K562 (cell line): Measurements from ENCODE around the gene RNF121. TPM values are rescaled to one million over a fixed set of nuclear protein-coding genes. Genes with fewer than 3 reads are reported as not detected.
A peak's percentile ranks its signal among the peaks of the same experiment; 100 is the strongest.

Experiments used
- ATAC-seq: fragments of 200-7000 bp; cut with Tn5 transposase; 3 replicates; pipeline ENCODE4 v1.9.1; 2020; ENCODE audit warnings: moderate library complexity
- BruUV-seq: library from RNA; stranded (reverse); fragments of 400-500 nt; replicated peaks from 2 replicates; lab custom pipeline; 2021; lab: Mats Ljungman, UMichigan
- CTCF ChIA-PET: fragments of 300-600 bp; formaldehyde crosslinking; extraction: SDS; loops from one replicate; lab custom pipeline; 2021; ENCODE audit warnings: low intra/inter-chr PET ratio; lab: Yijun Ruan, JAX
- POLR2A ChIA-PET: fragments of 300-600, 350-650 bp; sonication (Branson Sonifier 250); formaldehyde crosslinking; extraction: SDS; loops from one replicate; lab custom pipeline; 2021; ENCODE audit warnings: antibody characterized with exemption, inconsistent platforms; lab: Yijun Ruan, JAX
- DNase-seq, 4 experiments: peaks; one replicate each; pipeline versions ENCODE4 v3.0.0 to v3.0.0-alpha.2; 2011 to 2018; ENCODE audit warnings: low spot score in 3 of 4, mixed read lengths in 3 of 4; ENCODE audit errors: extremely low read depth in 1 of 4
- FAIRE-seq: peaks from 2 replicates; lab custom pipeline; 2011; peaks lifted over from hg19 to GRCh38; lab: Jason Lieb, UNC
- H2AFZ ChIP-seq: 2 replicates; pipeline ENCODE4 v1.6.0; 2011; ENCODE audit warnings: low read depth, low read length, control low read depth, inconsistent platforms
- H3K27ac ChIP-seq: fragments of 200-600 bp; 3 replicates; pipeline ENCODE4 v1.8.0; 2011; ENCODE audit warnings: low read depth, mild to moderate bottlenecking, control low read depth, inconsistent platforms, low read length, moderate library complexity, mixed read lengths; ENCODE audit errors: extremely low read depth
- H3K27me3 ChIP-seq, 2 experiments: fragments of 300-600 bp in 1 of 2; 2 replicates in 1 of 2; 3 replicates in 1 of 2; pipeline versions ENCODE4 v1.6.0 to v1.8.0; 2011; ENCODE audit warnings: inconsistent platforms in 2 of 2, low read length in 2 of 2, mild to moderate bottlenecking in 1 of 2, mixed read lengths in 1 of 2, moderate library complexity in 1 of 2; ENCODE audit not compliant: control insufficient read depth in 2 of 2, insufficient read depth in 2 of 2
- H3K36me3 ChIP-seq: fragments of 300-600 bp; 3 replicates; pipeline ENCODE4 v1.8.0; 2011; ENCODE audit warnings: mild to moderate bottlenecking, low read length, inconsistent platforms; ENCODE audit not compliant: control insufficient read depth, insufficient read depth
- H3K4me1 ChIP-seq, 2 experiments: fragments of 200-600 bp in 1 of 2; replicated peaks in 1 of 2; 2 replicates in 1 of 2; 3 replicates in 1 of 2; pipeline versions ENCODE4 v1.5.1 to v1.8.0; 2011; ENCODE audit warnings: inconsistent platforms in 2 of 2, low read length in 2 of 2, mild to moderate bottlenecking in 1 of 2, mixed read lengths in 1 of 2, moderate library complexity in 1 of 2; ENCODE audit not compliant: control insufficient read depth in 2 of 2, insufficient read depth in 2 of 2
- H3K4me2 ChIP-seq: 2 replicates; pipeline ENCODE4 v1.6.1; 2011; ENCODE audit warnings: low read length, control low read depth, inconsistent platforms, mixed read lengths; ENCODE audit not compliant: insufficient read depth
- H3K4me3 ChIP-seq: fragments of 200-600 bp; sonication (generic), shearing (Covaris generic); 2 replicates; pipeline ENCODE4 v1.5.1; 2016; ENCODE audit warnings: control low read depth, inconsistent platforms
- H3K79me2 ChIP-seq: fragments of 200-600 bp; 3 replicates; pipeline ENCODE4 v1.8.0; 2011; ENCODE audit warnings: low read length, inconsistent platforms; ENCODE audit not compliant: control insufficient read depth, insufficient read depth
- H3K9ac ChIP-seq, 2 experiments: 2 replicates each; pipeline versions ENCODE4 v1.6.0 to v1.6.1; 2011; ENCODE audit warnings: low read depth in 2 of 2, low read length in 2 of 2, control low read depth in 1 of 2, inconsistent platforms in 1 of 2, mild to moderate bottlenecking in 1 of 2, mixed read lengths in 1 of 2; ENCODE audit not compliant: insufficient read depth in 1 of 2
- H3K9me1 ChIP-seq: one replicate; pipeline ENCODE4 v1.6.0; 2011; ENCODE audit warnings: inconsistent platforms, mild to moderate bottlenecking, low read length, moderate library complexity; ENCODE audit not compliant: control insufficient read depth, insufficient read depth
- H3K9me3 ChIP-seq: replicated peaks from 2 replicates; pipeline ENCODE4 v1.5.1; 2011; ENCODE audit warnings: low read depth, low read length, inconsistent platforms; ENCODE audit not compliant: control insufficient read depth, insufficient read depth
- H4K20me1 ChIP-seq: replicated peaks from 2 replicates; pipeline ENCODE4 v1.6.1; 2011; ENCODE audit warnings: low read length, inconsistent platforms, mixed read lengths; ENCODE audit not compliant: control insufficient read depth, insufficient read depth
- ARID1B ChIP-seq: fragments of 450-650 bp; IDR thresholded peaks from 2 replicates; pipeline ENCODE4 v1.6.1; 2016; ENCODE audit warnings: antibody characterized with exemption, mild to moderate bottlenecking, inconsistent platforms
- CBX8 ChIP-seq: fragments of 200-600 bp; sonication (generic); IDR thresholded peaks from 2 replicates; pipeline ENCODE4 v1.6.1; 2012; ENCODE audit warnings: borderline replicate concordance, mixed run types, low read depth, mild to moderate bottlenecking, moderate library complexity, mixed read lengths, low read length, control low read depth, inconsistent platforms; ENCODE audit not compliant: poor library complexity, severe bottlenecking; ENCODE audit errors: extremely low read depth
- CREM ChIP-seq: IDR thresholded peaks from 2 replicates; pipeline ENCODE4 v1.6.1; 2014; ENCODE audit warnings: antibody characterized with exemption, low read depth
- DEAF1 ChIP-seq: fragments of 450-650 bp; formaldehyde crosslinking; IDR thresholded peaks from 2 replicates; pipeline ENCODE4 v1.4.0; 2020; ENCODE audit warnings: mild to moderate bottlenecking, moderate library complexity
- EP400 ChIP-seq: fragments of 450-650 bp; IDR thresholded peaks from 2 replicates; pipeline ENCODE4 v1.6.1; 2017; ENCODE audit warnings: antibody characterized with exemption, mild to moderate bottlenecking, moderate library complexity
- GABPB1 ChIP-seq: sonication (generic); formaldehyde crosslinking; IDR thresholded peaks from 2 replicates; pipeline ENCODE4 v1.8.0; 2022; ENCODE audit warnings: mild to moderate bottlenecking, missing genetic modification reagents
- HNRNPL ChIP-seq: fragments of 200-400 bp; formaldehyde crosslinking; IDR thresholded peaks from 2 replicates; pipeline ENCODE4 v1.6.1; 2017; ENCODE audit warnings: low read depth, mild to moderate bottlenecking, low read length
- MCM7 ChIP-seq, 2 experiments: fragments of 450-650 bp; IDR thresholded peaks; 2 replicates each; pipeline ENCODE4 v1.6.1; 2016 to 2018
- MITF ChIP-seq: IDR thresholded peaks from 2 replicates; pipeline ENCODE4 v1.6.1; 2014; ENCODE audit warnings: antibody characterized with exemption
- MTA1 ChIP-seq: fragments of 450-650 bp; IDR thresholded peaks from 2 replicates; pipeline ENCODE4 v1.6.1; 2017; ENCODE audit warnings: borderline replicate concordance
- NONO ChIP-seq, 2 experiments: fragments of 200-400 bp in 1 of 2; fragments of 450-650 bp in 1 of 2; formaldehyde crosslinking in 1 of 2; IDR thresholded peaks; 2 replicates each; pipeline ENCODE4 v1.6.1; 2017; ENCODE audit warnings: low read depth in 2 of 2, mild to moderate bottlenecking in 2 of 2, moderate library complexity in 2 of 2, low read length in 1 of 2
- NRF1 ChIP-seq, 2 experiments: fragments of 450-650 bp; IDR thresholded peaks in 1 of 2; conservative IDR thresholded peaks in 1 of 2; 2 replicates each; pipeline ENCODE4 v1.6.1; 2014; ENCODE audit warnings: mild to moderate bottlenecking in 2 of 2
- THAP12 ChIP-seq: fragments of 250-450 bp; sonication (Bioruptor Pico); IDR thresholded peaks from 2 replicates; pipeline ENCODE4 v1.9.0; 2021; ENCODE audit warnings: mild to moderate bottlenecking, inconsistent platforms
- ZFP91 ChIP-seq: sonication (generic); formaldehyde crosslinking; IDR thresholded peaks from 2 replicates; pipeline ENCODE4 v1.8.0; 2022; ENCODE audit warnings: mild to moderate bottlenecking, missing genetic modification reagents
- ZNF766 ChIP-seq: fragments of 200-800 bp; sonication (Bioruptor generic); conservative IDR thresholded peaks from 2 replicates; pipeline ENCODE4 v1.6.1; 2016; ENCODE audit warnings: missing genetic modification characterization, missing compliant biosample characterization
- WGBS: fragments of 100-300 bp; shearing (Covaris generic); methylation state at CpG from one replicate; pipeline ENCODE4 v1.1.6; 2016; ENCODE audit warnings: low coverage, mixed read lengths; ENCODE audit not compliant: insufficient coverage; ENCODE audit errors: missing lambda C conversion rate; 5-methylcytosine and 5-hydroxymethylcytosine counted together
- in situ Hi-C: fragments of 300-500 bp; cut with MboI; formaldehyde crosslinking; loops from 4 replicates; pipeline ENCODE4 v1.15.0; 2018; ENCODE audit warnings: inconsistent platforms, mixed read lengths
- intact Hi-C: fragments of 100-400 bp; cut with micrococcal nuclease; formaldehyde crosslinking; loops from 2 replicates; pipeline ENCODE4 v1.14.2; 2022
- polyA plus RNA-seq, 8 experiments: library from polyadenylated mRNA; depleted of rRNA in 4 of 8; stranded (reverse) in 5 of 8; unstranded in 3 of 8; fragments of >200 nt; fragmentation: Nextera tagmentation in 2 of 8; fragmentation: Illumina TruSeq in 1 of 8; extraction: Ambion mirVana in 2 of 8; extraction: Trizol in 1 of 8; gene quantifications; 2 replicates each; pipeline versions ENCODE4 v1.2.1 to v1.2.3, GENCODE V29; 2011 to 2014; ENCODE audit warnings: inconsistent platforms in 1 of 8, missing spikeins in 1 of 8
- total RNA-seq, 7 experiments: library from RNA; depleted of rRNA in 6 of 7; stranded (reverse); fragments of >200 nt in 6 of 7; fragmentation: Illumina TruSeq in 2 of 7; extraction: Trizol in 2 of 7; gene quantifications; 2 replicates each; pipeline versions ENCODE4 v1.2.1 to v1.2.3, GENCODE V29; 2011 to 2021; ENCODE audit warnings: low replicate concordance in 1 of 7

Gene RNF121
- total and polyA plus RNA-seq, 9 of the 15 experiments (the other 6 are each of a cell fraction or from before 2014, with no cell fraction given) = 8.0 to 63.4 (median 20.5) TPM

DNA sequence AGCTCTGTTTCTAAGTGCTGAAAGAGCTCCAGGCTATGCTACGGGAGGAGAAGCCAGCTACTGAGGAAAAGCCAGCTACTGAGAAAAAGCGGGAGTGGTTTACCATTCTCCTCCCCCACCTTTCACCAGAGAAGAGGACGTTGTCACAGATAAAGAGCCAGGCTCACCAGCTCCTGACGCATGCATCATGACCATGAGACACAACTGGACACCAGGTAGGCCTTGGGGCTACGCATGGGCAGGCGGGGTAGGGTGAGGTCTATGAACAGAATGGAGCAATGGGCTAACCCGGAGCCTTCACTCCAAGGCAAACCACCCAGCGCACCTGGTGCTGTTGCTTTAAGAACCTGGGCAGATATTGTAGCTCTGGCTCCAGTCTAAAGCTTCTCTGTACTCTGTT is 71.0 kb downstream of the RNF121 start:
- H3K4me1 ChIP-seq = peaks cover 41 to 72% of the 10 kb centered on the region in 2 experiments
- no peaks in the 10 kb centered on the region for H3K27me3 ChIP-seq
- no TSS peak for BruUV-seq
- H2AFZ ChIP-seq = no peak overlapping the region
- FAIRE-seq = peak; percentile 71
- H3K9me3 ChIP-seq = no peaks in the 10 kb centered on the region
- intact Hi-C loops (loop anchor here (5.0 kb wide), 1 partner anchor 137 kb away; no protein-coding TSS in a partner anchor), in situ Hi-C loops (no loop called here)
- DNase-seq = peak; percentile 29 to 77 (median 52)
- no peaks in the 10 kb centered on the region for H3K79me2 ChIP-seq
- peak overlapping the region; percentile 30 to 59; a peak in 2 of 4 replicates for H3K9ac ChIP-seq
- peaks cover 10% of the 10 kb centered on the region for H4K20me1 ChIP-seq
- ATAC-seq = peak; percentile 40
- POLR2A ChIA-PET = interaction anchor here (0.7 to 2.1 kb wide), 6 partner anchors 10 to 286 kb away, joined by 3 to 10 read pairs (median 4); no protein-coding TSS in a partner anchor
- peak overlapping the region; percentile 34 for H3K27ac ChIP-seq
- H3K4me3 ChIP-seq = no peak overlapping the region
- peak overlapping the region; percentile 42; the same call in 1 of the 2 replicates for H3K4me2 ChIP-seq
- H3K9me1 ChIP-seq = peaks cover 14% of the 10 kb centered on the region
- H3K36me3 ChIP-seq = peaks cover 69% of the 10 kb centered on the region; the same call in 2 of the 3 replicates
- CTCF ChIA-PET = no interaction called here
- WGBS = 23% methylated on average over 7 of the region's 8 CpGs
- TF ChIP-seq NRF1 (conservative IDR thresholded peaks at IDR 0.05 in 1 of 2, IDR thresholded peaks at IDR 0.05 in 1 of 2) (peak; percentile 72 to 77), MITF (0 out of 2 replicates have a peak, but pooled peaks have one; percentile 18), THAP12 (CRISPR knock-in tag) (no peak), MTA1 (peak; percentile 43; the same call in 1 of the 2 replicates), ZFP91 (CRISPR knock-in tag) (peak; percentile 82), MCM7 (IDR thresholded peaks at IDR 0.05) (no peak), ARID1B (peak; percentile 27; the same call in 1 of the 2 replicates), GABPB1 (0 out of 2 replicates have a peak, but pooled peaks have one; percentile 23), EP400 (no peak), CREM (peak; percentile 84), ZNF766 (no peak), HNRNPL (no peak), DEAF1 (CRISPR knock-in tag) (no peak), CBX8 (no peak), NONO (IDR thresholded peaks at IDR 0.05; ENCODE audit: low read depth in 2 of 2, low read length in 1 of 2) (no peak)
